Breast epithelium (tissue), 3 donors: Measurements from ENCODE around the gene REXO1.

Source experiments
- POLR2A ChIP-seq: fragments of 450-650 bp; IDR thresholded peaks from one replicate; pipeline ENCODE4 v1.6.1; 2016; ENCODE audit warnings: antibody characterized with exemption, mild to moderate bottlenecking, moderate library complexity
- POLR2AphosphoS5 ChIP-seq, 3 donors: sonication (generic); formaldehyde crosslinking; IDR thresholded peaks; one replicate each; pipeline ENCODE4 v1.6.1; 2017; ENCODE audit warnings: antibody characterized with exemption in 3 of 3
- TF ChIP-seq, protein P1 (sequence below), 3 donors: fragments of 450-650 bp; IDR thresholded peaks; one replicate each; pipeline ENCODE4 v1.5.1; 2016 to 2017; ENCODE audit warnings: antibody characterized with exemption in 3 of 3, mild to moderate bottlenecking in 3 of 3, moderate library complexity in 3 of 3

DNA sequence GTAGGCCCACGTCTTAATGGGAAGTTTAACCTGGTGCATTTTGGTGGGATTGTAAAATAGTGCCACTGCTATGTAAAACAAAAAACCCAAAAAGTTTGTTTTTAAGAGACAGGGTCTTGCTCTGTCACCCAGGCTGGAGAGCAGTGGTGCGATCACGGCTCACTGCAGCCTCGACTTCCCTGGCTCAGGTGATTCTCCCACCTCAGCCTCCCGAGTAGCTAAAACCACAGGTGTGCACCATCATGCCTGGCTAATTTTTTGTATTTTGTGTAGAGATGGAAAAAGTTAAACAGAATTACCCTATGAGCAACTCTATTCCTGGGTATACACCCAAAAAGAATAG, 820 bp upstream of the REXO1 start:
- TF ChIP-seq POLR2AphosphoS5 (IDR thresholded peaks at IDR 0.05) (no peak), POLR2A (no peak)
- TF ChIP-seq, protein P1, sequence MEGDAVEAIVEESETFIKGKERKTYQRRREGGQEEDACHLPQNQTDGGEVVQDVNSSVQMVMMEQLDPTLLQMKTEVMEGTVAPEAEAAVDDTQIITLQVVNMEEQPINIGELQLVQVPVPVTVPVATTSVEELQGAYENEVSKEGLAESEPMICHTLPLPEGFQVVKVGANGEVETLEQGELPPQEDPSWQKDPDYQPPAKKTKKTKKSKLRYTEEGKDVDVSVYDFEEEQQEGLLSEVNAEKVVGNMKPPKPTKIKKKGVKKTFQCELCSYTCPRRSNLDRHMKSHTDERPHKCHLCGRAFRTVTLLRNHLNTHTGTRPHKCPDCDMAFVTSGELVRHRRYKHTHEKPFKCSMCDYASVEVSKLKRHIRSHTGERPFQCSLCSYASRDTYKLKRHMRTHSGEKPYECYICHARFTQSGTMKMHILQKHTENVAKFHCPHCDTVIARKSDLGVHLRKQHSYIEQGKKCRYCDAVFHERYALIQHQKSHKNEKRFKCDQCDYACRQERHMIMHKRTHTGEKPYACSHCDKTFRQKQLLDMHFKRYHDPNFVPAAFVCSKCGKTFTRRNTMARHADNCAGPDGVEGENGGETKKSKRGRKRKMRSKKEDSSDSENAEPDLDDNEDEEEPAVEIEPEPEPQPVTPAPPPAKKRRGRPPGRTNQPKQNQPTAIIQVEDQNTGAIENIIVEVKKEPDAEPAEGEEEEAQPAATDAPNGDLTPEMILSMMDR (IDR thresholded peaks at IDR 0.05): no peak
